ENCODE data around the gene USP6NL. TPM values are rescaled to one million over a fixed set of nuclear protein-coding genes. Genes with fewer than 3 reads are reported as not detected.
A peak's percentile ranks its signal among the peaks of the same experiment; 100 is the strongest.

The USP6NL gene
- total and polyA plus RNA-seq, 9 of the 15 experiments (the other 6 are each of a cell fraction or from before 2014, with no cell fraction given), result 3.2 to 26.6 (median 19.8) TPM

GRCh38 chr10:11434324-11434723 lies 177.1 kb downstream of the USP6NL start (continued):
- no peak for TF ChIP-seq MLLT1 (IDR thresholded peaks at IDR 0.05)
- no peak for TF ChIP-seq NR2C2 (CRISPR knock-in tag; IDR thresholded peaks at IDR 0.05)
- TF ChIP-seq NR2C2 (tag; IDR thresholded peaks at IDR 0.05), result no peak
- TF ChIP-seq RAD21 (CRISPR knock-in tag; conservative IDR thresholded peaks at IDR 0.05 in 1 of 2, IDR thresholded peaks at IDR 0.05 in 1 of 2), result peak; percentile 43 to 85
- TF ChIP-seq PRPF4 (IDR thresholded peaks at IDR 0.05; ENCODE audit: insufficient read depth, low read depth, low read length, poor library complexity, severe bottlenecking), result no peak
- no peak for TF ChIP-seq IRF9 (tag; IDR thresholded peaks at IDR 0.05)
- TF ChIP-seq RNF219 (CRISPR knock-in tag; IDR thresholded peaks at IDR 0.05), result no peak
- no peak for TF ChIP-seq ZNF134 (CRISPR knock-in tag; conservative IDR thresholded peaks at IDR 0.05)
- no peak for TF ChIP-seq ZNF511 (CRISPR knock-in tag; IDR thresholded peaks at IDR 0.05)
- no peak for TF ChIP-seq MECOM (CRISPR knock-in tag; IDR thresholded peaks at IDR 0.05)
